ENCODE measurements around the gene LDHB.
"Not testable (repeated sequence)": the region's sequence is repeated elsewhere in the genome, so short reads cannot be mapped to it uniquely, and the experiment has no call there.

LDHB gene

DNA sequence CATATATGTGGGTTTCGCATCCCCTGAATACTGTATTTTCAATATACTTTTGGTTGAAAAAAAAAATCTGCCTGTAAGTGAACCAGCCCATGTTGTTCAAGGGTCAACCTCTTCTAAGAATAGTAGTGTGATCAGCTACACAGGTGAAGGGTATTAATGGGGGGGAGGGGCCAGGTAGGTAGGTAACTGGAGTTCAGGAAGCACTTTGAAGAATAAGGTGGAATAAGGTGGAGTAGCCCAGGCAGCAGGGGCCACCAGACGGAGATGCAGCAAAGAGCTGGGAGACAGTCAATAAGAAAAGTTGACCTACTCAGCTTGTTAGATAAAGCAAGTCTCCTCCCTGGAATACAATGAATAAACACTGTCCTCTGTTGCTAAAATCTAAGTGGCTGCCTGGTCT, 9.3 kb downstream of the LDHB start:
- H3K4me3 ChIP-seq (ENCODE audit: low read depth, low read length) = no peak overlapping the region
- TF ChIP-seq MYC (IDR thresholded peaks at IDR 0.05; ENCODE audit: low read depth, low read length) (no peak), POLR2A (IDR thresholded peaks at IDR 0.05; ENCODE audit: extremely low read depth, insufficient read length) (peak; percentile 32)
- no peak for DNase-seq (ENCODE audit: low read depth)

DNA sequence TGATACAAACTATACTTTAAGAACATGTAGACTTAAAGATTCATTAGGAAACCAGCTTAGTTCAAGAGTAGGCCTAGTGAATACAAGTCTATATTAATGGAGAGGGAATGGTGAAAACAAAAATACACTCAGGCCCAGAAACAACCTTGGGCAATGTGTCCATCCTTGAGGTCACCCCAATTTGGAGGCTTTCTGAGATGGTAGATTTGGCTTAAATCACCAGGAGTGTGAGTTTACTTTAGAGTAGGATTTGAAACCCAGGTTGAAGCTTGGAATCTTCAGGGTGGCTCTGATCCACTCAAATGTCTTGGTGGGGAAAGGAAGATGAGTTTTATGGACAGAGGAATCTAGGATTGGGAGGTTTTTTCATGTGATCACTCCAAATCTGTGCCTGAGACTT, 10.5 kb downstream of the LDHB start:
- TF ChIP-seq, protein P1, sequence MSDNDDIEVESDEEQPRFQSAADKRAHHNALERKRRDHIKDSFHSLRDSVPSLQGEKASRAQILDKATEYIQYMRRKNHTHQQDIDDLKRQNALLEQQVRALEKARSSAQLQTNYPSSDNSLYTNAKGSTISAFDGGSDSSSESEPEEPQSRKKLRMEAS (IDR thresholded peaks at IDR 0.05; ENCODE audit: low read depth, low read length) = no peak
- TF ChIP-seq, protein P2, sequence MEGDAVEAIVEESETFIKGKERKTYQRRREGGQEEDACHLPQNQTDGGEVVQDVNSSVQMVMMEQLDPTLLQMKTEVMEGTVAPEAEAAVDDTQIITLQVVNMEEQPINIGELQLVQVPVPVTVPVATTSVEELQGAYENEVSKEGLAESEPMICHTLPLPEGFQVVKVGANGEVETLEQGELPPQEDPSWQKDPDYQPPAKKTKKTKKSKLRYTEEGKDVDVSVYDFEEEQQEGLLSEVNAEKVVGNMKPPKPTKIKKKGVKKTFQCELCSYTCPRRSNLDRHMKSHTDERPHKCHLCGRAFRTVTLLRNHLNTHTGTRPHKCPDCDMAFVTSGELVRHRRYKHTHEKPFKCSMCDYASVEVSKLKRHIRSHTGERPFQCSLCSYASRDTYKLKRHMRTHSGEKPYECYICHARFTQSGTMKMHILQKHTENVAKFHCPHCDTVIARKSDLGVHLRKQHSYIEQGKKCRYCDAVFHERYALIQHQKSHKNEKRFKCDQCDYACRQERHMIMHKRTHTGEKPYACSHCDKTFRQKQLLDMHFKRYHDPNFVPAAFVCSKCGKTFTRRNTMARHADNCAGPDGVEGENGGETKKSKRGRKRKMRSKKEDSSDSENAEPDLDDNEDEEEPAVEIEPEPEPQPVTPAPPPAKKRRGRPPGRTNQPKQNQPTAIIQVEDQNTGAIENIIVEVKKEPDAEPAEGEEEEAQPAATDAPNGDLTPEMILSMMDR (IDR thresholded peaks at IDR 0.05; ENCODE audit: low read depth, low read length) = no peak
- TF ChIP-seq MYC (IDR thresholded peaks at IDR 0.05; ENCODE audit: low read depth, low read length) = no peak
- TF ChIP-seq POLR2A (IDR thresholded peaks at IDR 0.05; ENCODE audit: extremely low read depth, insufficient read length) = no peak
- no peak overlapping the region for H3K4me3 ChIP-seq (ENCODE audit: low read depth, low read length)
- no peak for DNase-seq (ENCODE audit: low read depth)

DNA sequence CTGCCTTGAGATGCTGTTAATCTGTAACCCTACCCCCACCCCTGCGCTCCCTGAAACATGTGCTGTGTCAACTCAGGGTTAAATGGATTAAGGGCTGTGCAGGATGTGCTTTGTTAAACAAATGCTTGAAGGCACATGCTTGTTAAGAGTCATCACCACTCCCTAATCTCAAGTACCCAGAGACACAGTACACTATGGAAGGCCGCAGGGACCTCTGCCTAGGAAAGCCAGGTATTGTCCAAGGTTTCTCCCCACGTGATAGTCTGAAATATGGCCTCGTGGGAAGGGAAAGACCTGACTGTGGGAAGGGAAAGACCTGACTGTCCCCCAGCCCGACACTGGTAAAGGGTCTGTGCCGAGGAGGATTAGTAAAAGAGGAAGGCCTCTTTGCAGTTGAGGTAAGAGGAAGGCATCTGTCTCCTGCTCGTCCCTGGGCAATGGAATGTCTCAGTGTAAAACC, 12.6 kb downstream of the LDHB start:
- H3K4me3 ChIP-seq (ENCODE audit: low read depth, low read length); DNase-seq (ENCODE audit: low read depth): not testable (repeated sequence)

DNA sequence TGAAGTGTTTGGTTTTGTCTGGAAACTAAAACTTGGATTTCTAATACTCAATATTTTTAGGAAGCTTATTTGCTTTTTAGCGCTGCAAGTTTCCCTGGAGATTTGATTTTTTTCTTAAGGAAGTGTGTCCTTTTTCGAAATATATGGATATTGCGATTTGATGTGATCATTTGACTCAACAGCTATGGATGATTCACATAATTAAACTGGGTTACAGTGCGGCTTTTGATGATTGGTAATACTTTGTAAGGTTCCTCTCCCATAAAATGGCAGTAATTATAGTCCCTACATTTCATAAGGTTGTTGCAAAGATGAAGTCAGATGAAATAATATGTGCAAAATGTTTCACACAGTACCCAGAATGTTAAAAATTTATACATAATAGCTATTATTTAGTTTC, 13.1 kb downstream of the LDHB start:
- no peak for DNase-seq (ENCODE audit: low read depth)
- TF ChIP-seq POLR2A (IDR thresholded peaks at IDR 0.05; ENCODE audit: extremely low read depth, insufficient read length) = no peak
- TF ChIP-seq, protein P1 (IDR thresholded peaks at IDR 0.05; ENCODE audit: low read depth, low read length) = no peak
- TF ChIP-seq, protein P2 (IDR thresholded peaks at IDR 0.05; ENCODE audit: low read depth, low read length) = no peak
- no peak for TF ChIP-seq MYC (IDR thresholded peaks at IDR 0.05; ENCODE audit: low read depth, low read length)
- no peak overlapping the region for H3K4me3 ChIP-seq (ENCODE audit: low read depth, low read length)

DNA sequence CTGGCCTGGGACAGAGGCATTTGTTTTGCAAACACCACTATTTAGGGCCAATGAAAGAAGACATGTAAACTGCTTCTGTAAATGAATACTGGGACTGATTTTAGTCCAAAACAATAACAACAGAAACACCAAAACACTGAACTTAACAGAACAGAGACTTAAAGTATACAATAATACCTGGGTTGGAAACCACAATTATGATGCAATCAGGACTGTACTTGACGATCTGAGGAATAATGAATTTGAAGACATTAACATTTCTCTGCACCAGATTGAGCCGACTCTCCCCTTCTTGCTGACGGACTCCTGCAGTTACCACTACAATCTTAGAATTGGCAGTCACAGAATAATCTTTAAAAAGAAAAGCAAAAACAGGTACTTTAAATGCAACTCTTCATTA, 13.9 kb downstream of the LDHB start:
- TF ChIP-seq POLR2A (IDR thresholded peaks at IDR 0.05; ENCODE audit: extremely low read depth, insufficient read length) (no peak), MYC (IDR thresholded peaks at IDR 0.05; ENCODE audit: low read depth, low read length) (no peak)
- TF ChIP-seq, protein P2 (IDR thresholded peaks at IDR 0.05; ENCODE audit: low read depth, low read length) = no peak
- TF ChIP-seq, protein P1 (IDR thresholded peaks at IDR 0.05; ENCODE audit: low read depth, low read length) = no peak

DNA sequence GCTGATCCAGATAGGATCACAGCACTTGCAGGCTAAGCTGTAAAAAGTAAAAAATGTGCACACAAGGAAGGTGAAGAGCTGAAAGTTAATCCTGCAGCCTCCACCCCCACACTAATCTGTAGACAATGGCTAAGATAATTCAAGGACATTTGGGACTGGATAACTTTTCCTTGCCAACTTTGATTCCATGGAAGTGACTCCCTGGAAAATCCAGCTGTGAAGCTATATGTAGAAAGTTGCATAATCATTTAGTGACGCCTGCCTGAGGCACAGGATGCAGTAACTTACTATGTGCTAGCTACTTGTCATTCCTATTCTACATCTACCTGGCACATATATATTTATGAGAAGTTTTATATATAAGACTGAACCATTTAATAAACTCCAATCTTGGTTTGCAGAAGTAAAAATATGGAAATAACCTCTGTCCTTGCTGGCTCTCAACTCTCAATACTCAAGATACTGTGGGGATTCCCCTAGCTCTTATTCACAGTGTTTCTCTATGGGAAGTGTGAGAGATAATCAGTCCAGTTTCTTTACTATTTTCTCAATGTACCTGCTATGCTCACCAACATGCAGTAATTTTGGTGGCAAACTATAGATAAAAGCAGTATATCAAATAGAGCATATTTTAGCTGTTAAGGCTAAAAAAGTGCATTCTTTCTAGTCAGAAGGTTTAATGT, 14.8 kb downstream of the LDHB start:
- no peak overlapping the region for H3K4me3 ChIP-seq (ENCODE audit: low read depth, low read length)
- TF ChIP-seq, protein P1 (IDR thresholded peaks at IDR 0.05; ENCODE audit: low read depth, low read length) = no peak
- peak; percentile 20 for TF ChIP-seq POLR2A (IDR thresholded peaks at IDR 0.05; ENCODE audit: extremely low read depth, insufficient read length)
- no peak for DNase-seq (ENCODE audit: low read depth)

More for the DNA sequence above, 13.9 kb downstream of the LDHB start:
- DNase-seq (ENCODE audit: low read depth) = no peak
- H3K4me3 ChIP-seq (ENCODE audit: low read depth, low read length) = no peak overlapping the region

DNA sequence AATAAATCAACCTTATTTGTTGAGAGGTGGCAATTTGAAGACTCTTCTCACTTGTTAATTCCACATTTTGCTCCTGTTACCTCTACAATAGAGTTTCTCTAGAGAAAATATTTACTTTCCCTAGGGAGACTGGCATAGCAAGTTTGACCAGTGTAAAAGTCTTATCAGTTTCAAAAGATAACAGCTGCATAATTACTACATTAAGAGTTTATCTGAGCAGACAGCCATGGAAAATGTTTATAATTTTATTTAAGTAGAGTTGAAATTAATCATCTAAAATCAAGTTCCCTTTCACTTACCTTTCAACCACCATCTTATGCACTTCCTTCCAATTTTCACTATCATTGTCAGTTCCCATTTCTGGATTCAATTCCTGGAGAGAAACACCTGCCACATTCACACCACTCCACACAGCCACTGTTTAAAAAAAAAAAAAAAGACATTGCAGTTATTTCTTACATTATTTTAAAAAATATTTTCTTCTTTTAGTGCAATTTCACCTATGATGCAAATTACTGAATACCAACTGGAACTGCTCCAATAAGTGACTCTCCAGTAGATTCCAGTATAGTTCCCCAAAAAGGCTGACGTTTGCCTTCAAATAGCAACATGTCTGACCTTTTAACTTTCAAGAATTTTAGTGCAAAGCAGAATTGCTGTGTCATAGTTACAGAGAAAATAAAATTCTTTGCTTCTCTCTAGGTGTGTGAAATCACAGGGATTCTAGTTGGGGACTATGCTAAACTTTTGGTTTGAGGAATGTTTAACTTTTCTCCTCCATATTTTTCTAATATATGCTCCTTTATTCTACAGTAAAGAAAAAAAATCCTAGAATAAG, 19.4 kb downstream of the LDHB start:
- no peak overlapping the region for H3K4me3 ChIP-seq (ENCODE audit: low read depth, low read length)
- TF ChIP-seq, protein P1 (IDR thresholded peaks at IDR 0.05; ENCODE audit: low read depth, low read length) = no peak
- TF ChIP-seq MYC (IDR thresholded peaks at IDR 0.05; ENCODE audit: low read depth, low read length) = no peak
- TF ChIP-seq, protein P2 (IDR thresholded peaks at IDR 0.05; ENCODE audit: low read depth, low read length) = no peak
- no peak for TF ChIP-seq POLR2A (IDR thresholded peaks at IDR 0.05; ENCODE audit: extremely low read depth, insufficient read length)
- no peak for DNase-seq (ENCODE audit: low read depth)

All from NB4 (cell line).